HG02973 (cell line): Measurements from ENCODE around the gene TXNDC2.
"Not testable (repeated sequence)": the region's sequence is repeated elsewhere in the genome, so short reads cannot be mapped to it uniquely, and the experiment has no call there.

Experiments used
- ATAC-seq: cut with Tn5 transposase; IDR thresholded peaks from one replicate; pipeline ENCODE4 v1.9.1; 2021; ENCODE audit warnings: moderate library complexity; ENCODE audit not compliant: unreplicated experiment

Gene TXNDC2

GRCh38 chr18:9884090-9884489 is 1.7 kb upstream of the TXNDC2 start:
- ATAC-seq: no peak

DNA sequence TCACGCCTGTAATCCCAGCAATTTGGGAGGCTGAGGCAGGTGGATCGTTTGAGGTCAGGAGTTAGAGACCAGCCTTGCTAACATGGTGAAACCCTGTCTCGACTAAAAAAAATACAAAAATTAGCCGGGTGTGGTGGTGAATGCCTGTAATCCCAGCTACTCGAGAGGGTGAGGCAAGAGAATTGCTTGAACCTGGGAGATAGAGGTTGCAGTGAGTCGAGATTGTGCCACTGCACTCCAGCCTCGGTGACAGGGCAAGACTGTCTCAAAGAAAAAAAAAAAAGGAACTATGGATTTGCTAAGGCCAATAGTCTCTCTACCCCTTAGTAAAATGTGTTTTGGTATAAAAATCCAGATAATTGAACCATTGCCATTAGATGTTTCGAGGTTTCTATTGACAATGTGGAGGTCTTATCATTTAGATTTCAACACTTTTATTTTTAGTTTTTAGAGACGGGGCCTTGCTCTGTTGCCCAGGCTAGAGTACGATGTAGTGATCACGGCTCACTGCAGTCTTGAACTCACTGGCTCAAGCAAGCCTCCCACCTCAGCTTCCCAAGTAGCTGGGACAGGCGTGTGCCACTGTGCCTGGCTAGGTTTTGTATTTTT is 1.1 kb upstream of the TXNDC2 start:
- no peak for ATAC-seq

GRCh38 chr18:9886005-9886348 is 204 bp downstream of the TXNDC2 start:
- ATAC-seq: no peak

DNA sequence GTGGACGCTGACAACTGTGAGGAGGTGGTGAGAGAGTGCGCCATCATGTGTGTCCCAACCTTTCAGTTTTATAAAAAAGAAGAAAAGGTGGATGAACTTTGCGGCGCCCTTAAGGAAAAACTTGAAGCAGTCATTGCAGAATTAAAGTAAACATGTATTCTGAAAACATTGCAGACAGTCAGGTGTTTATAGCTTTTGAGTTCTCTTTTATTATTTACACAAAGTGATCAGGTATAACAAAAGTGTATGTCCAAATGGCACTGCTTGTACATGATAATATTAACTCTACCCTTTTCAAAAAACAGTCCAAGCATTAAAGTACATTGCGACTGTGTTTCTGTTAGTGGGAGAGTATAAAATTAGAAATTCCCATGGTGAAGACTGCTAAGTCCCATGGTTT is 2.2 kb downstream of the TXNDC2 start:
- no peak for ATAC-seq

DNA sequence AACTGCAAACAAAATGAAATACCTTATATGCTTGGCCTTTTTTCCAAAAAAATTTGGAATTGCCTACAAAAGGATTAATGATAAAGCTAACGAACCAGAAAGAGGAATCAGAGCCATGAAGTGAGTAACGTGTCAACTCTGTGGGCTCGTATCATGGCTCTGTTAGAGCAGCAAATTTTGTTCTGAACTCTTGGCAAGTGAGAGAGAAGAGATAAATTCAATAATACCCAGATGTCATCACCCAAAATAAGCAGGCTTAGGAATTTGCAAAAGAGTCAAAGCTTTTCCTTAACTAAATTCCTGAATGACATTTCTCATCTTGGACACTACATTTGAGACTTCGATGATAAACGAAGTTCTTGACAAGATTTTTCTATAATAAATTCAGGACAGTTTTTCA is 4.4 kb downstream of the TXNDC2 start:
- no peak for ATAC-seq

GRCh38 chr18:9890957-9891356 is 5.2 kb downstream of the TXNDC2 start:
- ATAC-seq: no peak

GRCh38 chr18:9891515-9891914 is 5.7 kb downstream of the TXNDC2 start:
- not testable (repeated sequence) for ATAC-seq

DNA sequence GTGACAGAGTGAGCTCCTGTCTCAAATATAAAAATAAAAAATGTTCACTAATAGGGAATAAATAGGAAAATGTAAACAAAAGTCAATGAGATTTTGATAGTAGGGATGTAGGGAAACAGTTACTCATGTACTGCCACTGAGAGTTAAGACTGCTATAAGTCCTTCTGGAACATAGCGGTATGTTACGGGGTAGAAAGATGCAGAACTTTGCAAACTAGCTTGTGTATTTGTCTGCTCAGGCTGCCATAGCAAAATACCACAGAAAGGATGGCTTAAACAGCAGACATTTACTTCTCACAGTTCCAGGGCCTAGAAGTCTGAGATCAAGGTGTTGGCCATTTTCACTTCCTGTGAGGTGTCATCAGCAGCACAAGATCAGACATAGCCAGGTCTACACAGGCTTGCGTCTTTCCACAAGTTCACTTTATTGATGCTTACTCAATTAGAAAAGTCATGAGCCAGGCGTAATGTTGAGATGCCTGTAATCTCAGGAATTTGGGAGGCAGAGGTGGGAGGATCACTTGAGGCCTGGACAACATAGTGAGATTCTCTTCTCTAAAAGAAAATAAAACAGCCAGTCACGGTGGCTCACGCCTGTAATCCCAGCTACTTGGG is 8.8 kb downstream of the TXNDC2 start:
- ATAC-seq: no peak

DNA sequence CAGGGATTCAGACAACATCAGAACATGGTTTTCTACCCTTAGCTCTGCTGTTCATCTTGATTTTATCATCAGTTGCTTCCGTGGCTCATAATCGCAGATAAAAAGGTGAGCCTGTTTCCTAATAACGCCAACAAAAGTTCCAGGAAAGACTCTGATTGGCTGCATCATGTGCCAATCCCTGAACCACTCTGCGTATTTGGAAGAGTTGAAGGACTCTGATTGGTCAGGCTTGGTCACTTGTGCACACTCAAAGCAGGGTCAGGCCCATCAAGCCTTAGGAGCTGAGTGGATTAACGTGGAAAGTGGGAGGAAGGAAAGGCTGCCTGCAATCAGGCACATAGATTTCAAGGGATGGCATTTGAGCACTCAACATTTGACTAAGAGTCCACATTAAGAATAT is 11.4 kb downstream of the TXNDC2 start:
- ATAC-seq: no peak

DNA sequence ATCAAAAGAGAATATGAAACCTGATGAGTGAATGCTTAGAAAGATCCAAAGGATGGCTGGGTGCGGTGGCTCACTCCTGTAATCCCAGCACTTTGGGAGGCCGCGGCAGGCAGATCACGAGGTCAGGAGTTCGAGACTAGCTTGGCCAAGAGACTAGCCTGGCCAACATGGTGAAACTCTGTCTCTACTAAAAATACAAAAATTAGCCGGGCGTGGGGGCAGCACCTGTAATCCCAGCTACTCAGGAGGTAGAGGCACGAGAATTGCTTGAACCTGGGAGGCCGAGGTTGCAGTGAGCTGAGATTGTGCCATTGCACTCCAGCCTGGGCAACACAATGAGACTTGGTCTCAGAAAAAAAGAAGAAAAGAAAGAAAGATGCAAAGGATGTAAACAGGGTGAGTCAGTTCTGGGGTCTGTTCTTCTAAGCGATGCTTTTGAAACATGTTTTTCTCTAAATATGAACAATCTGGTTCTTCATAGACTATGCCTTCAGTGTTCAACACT is 12.1 kb downstream of the TXNDC2 start:
- ATAC-seq: not testable (repeated sequence)

- ATAC-seq: no peak
These were observed 13.2 kb downstream of the TXNDC2 start for GRCh38 chr18:9898792-9899549.

- not testable (repeated sequence) for ATAC-seq
These were observed 13.8 kb downstream of the TXNDC2 start for GRCh38 chr18:9899550-9899930.

- ATAC-seq: no peak
These were observed 14.9 kb downstream of the TXNDC2 start for GRCh38 chr18:9900699-9901098.

DNA sequence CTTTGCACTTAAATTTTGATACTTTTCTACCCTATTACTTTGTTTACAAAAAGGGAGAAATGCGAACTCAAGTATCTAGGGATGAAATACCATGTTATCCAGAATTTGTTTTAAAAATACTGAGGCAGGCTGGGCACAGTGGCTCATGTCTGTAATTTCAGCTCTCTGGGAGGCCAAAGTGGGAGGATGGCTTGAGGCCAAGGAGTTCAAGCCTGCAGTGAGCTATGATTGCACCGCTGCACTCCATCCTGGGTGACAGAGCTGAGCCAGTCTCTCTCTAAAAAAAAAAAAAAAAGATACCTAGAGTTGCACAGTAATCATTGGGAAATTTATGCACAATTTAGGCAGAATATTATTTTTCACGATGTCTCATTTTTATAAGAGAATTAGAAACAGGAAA is 15.6 kb downstream of the TXNDC2 start:
- no peak for ATAC-seq

GRCh38 chr18:9902264-9902663 is 16.5 kb downstream of the TXNDC2 start:
- ATAC-seq: not testable (repeated sequence)

- ATAC-seq: no peak
These were observed 17.1 kb downstream of the TXNDC2 start for GRCh38 chr18:9902832-9903231.

DNA sequence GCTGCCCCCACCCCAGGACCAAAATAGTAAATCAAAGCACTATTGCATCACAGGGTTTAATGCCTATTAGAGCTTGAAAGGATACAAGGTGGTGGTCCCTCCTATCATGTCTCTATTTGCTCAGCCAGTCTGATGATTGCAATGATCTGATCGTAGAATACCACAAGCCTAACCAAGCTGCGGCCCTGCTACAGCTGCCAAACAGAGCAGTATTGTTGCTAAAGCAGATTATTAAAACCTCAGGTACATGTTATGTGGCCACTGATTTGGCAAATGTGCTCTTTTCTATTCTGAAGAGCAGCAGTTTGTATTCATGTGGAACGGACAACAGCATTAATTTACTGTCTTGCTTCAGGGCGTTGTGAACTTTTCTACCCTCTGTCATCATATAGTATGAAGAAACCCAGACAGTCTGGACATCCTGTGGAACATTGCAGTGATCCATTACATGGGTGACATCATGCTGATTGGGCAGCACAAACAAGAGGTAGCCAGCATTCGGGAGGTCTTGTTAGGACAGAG is 19.7 kb downstream of the TXNDC2 start:
- no peak for ATAC-seq

- ATAC-seq: no peak
These were observed 20.7 kb downstream of the TXNDC2 start for GRCh38 chr18:9906481-9906880.

- no peak for ATAC-seq
These were observed 22.1 kb downstream of the TXNDC2 start for GRCh38 chr18:9907867-9908266.

GRCh38 chr18:9910071-9910470 is 24.3 kb downstream of the TXNDC2 start:
- no peak for ATAC-seq

- no peak for ATAC-seq
These were observed 24.9 kb downstream of the TXNDC2 start for GRCh38 chr18:9910661-9911060.

GRCh38 chr18:9911226-9911625 is 25.5 kb downstream of the TXNDC2 start:
- ATAC-seq: no peak
